GM12878 (cell line): Measurements from ENCODE around the gene LRWD1.

Source experiments
- ATF7 ChIP-seq: fragments of 450-650 bp; IDR thresholded peaks from 2 replicates; pipeline ENCODE4 v1.6.1; 2016; ENCODE audit warnings: low read depth, mild to moderate bottlenecking
- BMI1 ChIP-seq: fragments of 450-650 bp; IDR thresholded peaks from 2 replicates; pipeline ENCODE4 v1.6.1; 2016; ENCODE audit warnings: mild to moderate bottlenecking, moderate library complexity, borderline replicate concordance
- DPF2 ChIP-seq: fragments of 450-650 bp; IDR thresholded peaks from 2 replicates; pipeline ENCODE4 v1.6.1; 2017; ENCODE audit warnings: mild to moderate bottlenecking
- EZH2 ChIP-seq: IDR thresholded peaks from 2 replicates; pipeline ENCODE4 v1.6.1; 2012; ENCODE audit warnings: low read depth, mild to moderate bottlenecking, control low read depth, inconsistent platforms, low read length, borderline replicate concordance; ENCODE audit not compliant: control insufficient read depth
- JUND ChIP-seq: IDR thresholded peaks from 2 replicates; pipeline ENCODE4 v1.6.1; 2012; ENCODE audit warnings: low read depth, mild to moderate bottlenecking, low read length, improper control_type of control experiment, moderate library complexity
- MEF2B ChIP-seq: fragments of 450-650 bp; IDR thresholded peaks from 2 replicates; pipeline ENCODE4 v1.6.1; 2018; ENCODE audit warnings: mild to moderate bottlenecking, moderate library complexity; ENCODE audit not compliant: partially characterized antibody, poor library complexity, severe bottlenecking
- RAD21 ChIP-seq: IDR thresholded peaks from 2 replicates; pipeline ENCODE4 v1.6.1; 2011; ENCODE audit warnings: mild to moderate bottlenecking, low read depth, low read length, moderate library complexity; ENCODE audit not compliant: insufficient read depth
- REST ChIP-seq: IDR thresholded peaks from 2 replicates; pipeline ENCODE4 v1.6.1; 2012; ENCODE audit warnings: mild to moderate bottlenecking, low read depth, low read length
- SIN3A ChIP-seq: IDR thresholded peaks from 2 replicates; pipeline ENCODE4 v1.6.1; 2012; ENCODE audit warnings: low read depth, low read length, improper control_type of control experiment
- SMC3 ChIP-seq: IDR thresholded peaks from 2 replicates; pipeline ENCODE4 v1.6.1; 2011; ENCODE audit warnings: low read length, improper control_type of control experiment, borderline replicate concordance
- SP1 ChIP-seq: IDR thresholded peaks from one replicate; pipeline ENCODE4 v1.6.1; 2011; ENCODE audit warnings: low read depth, low read length
- YY1 ChIP-seq: IDR thresholded peaks from 2 replicates; pipeline ENCODE4 v1.6.1; 2011; ENCODE audit warnings: low read depth, mild to moderate bottlenecking, low read length
- TF ChIP-seq, protein P1 (sequence below), 3 experiments: IDR thresholded peaks in 2 of 3; conservative IDR thresholded peaks in 1 of 3; 2 replicates each; pipeline ENCODE4 v1.5.1; 2011; ENCODE audit warnings: low read depth in 3 of 3, low read length in 3 of 3, mild to moderate bottlenecking in 3 of 3, control low read depth in 2 of 3, moderate library complexity in 2 of 3, inconsistent platforms in 1 of 3, mixed read lengths in 1 of 3; ENCODE audit not compliant: control insufficient read depth in 2 of 3, insufficient read depth in 1 of 3; ENCODE audit errors: extremely low read depth in 1 of 3
- TF ChIP-seq, protein P2 (sequence below): IDR thresholded peaks from 2 replicates; pipeline ENCODE4 v1.6.1; 2011; ENCODE audit warnings: low read depth, mild to moderate bottlenecking, low read length, moderate library complexity, borderline replicate concordance; ENCODE audit errors: extremely low read depth

DNA sequence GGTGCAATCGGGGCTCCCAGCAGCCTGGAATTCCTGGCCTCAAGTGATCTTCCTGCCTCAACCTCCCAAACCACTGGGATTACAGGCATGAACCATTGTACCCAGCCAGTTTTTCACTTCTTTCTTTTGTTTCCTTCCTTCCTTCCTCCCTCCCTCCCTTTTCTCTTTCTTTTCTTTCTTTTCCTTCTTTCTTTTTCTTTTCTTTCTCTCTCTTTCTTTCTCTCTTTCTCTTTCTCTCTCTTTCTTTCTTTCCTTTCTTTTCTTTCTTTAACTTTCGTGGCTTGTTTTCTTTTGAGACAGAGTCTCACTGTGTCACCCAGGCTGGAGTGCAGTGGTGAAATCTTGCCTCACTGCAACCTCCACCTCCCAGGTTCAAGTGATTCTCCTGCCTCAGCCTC is 19.1 kb upstream of the LRWD1 start:
- TF ChIP-seq, protein P1, sequence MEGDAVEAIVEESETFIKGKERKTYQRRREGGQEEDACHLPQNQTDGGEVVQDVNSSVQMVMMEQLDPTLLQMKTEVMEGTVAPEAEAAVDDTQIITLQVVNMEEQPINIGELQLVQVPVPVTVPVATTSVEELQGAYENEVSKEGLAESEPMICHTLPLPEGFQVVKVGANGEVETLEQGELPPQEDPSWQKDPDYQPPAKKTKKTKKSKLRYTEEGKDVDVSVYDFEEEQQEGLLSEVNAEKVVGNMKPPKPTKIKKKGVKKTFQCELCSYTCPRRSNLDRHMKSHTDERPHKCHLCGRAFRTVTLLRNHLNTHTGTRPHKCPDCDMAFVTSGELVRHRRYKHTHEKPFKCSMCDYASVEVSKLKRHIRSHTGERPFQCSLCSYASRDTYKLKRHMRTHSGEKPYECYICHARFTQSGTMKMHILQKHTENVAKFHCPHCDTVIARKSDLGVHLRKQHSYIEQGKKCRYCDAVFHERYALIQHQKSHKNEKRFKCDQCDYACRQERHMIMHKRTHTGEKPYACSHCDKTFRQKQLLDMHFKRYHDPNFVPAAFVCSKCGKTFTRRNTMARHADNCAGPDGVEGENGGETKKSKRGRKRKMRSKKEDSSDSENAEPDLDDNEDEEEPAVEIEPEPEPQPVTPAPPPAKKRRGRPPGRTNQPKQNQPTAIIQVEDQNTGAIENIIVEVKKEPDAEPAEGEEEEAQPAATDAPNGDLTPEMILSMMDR (IDR thresholded peaks at IDR 0.05 in 2 of 3, conservative IDR thresholded peaks at IDR 0.05 in 1 of 3; ENCODE audit: control insufficient read depth in 2 of 3, extremely low read depth in 1 of 3, insufficient read depth in 1 of 3, low read depth in 3 of 3, low read length in 3 of 3) = no peak
- no peak for TF ChIP-seq JUND
- no peak for TF ChIP-seq SIN3A
- TF ChIP-seq ATF7 = no peak
- TF ChIP-seq EZH2 = no peak
- no peak for TF ChIP-seq YY1
- no peak for TF ChIP-seq RAD21
- TF ChIP-seq BMI1 = no peak
- no peak for TF ChIP-seq REST
- no peak for TF ChIP-seq DPF2
- TF ChIP-seq SMC3 = no peak
- TF ChIP-seq SP1 = no peak
- TF ChIP-seq, protein P2, sequence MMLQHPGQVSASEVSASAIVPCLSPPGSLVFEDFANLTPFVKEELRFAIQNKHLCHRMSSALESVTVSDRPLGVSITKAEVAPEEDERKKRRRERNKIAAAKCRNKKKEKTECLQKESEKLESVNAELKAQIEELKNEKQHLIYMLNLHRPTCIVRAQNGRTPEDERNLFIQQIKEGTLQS = no peak
- TF ChIP-seq MEF2B = no peak
